Suprapubic skin (tissue), 4 donors: ENCODE measurements around the gene MADD.

Experiments used
- POLR2A ChIP-seq, 2 donors: fragments of 450-650 bp; IDR thresholded peaks; one replicate each; pipeline ENCODE4 v1.6.1; 2017; ENCODE audit warnings: antibody characterized with exemption in 2 of 2, mild to moderate bottlenecking in 2 of 2, moderate library complexity in 2 of 2
- POLR2AphosphoS5 ChIP-seq, 3 donors: sonication (generic); formaldehyde crosslinking; IDR thresholded peaks; one replicate each; pipeline ENCODE4 v1.6.1; 2017; ENCODE audit warnings: antibody characterized with exemption in 3 of 3

- TF ChIP-seq POLR2AphosphoS5 (IDR thresholded peaks at IDR 0.05) (no peak), POLR2A (IDR thresholded peaks at IDR 0.05) (no peak)
Observed at GRCh38 chr11:47305734-47306483, 36.0 kb downstream of the MADD start.
